NCI-H524 (cell line): ENCODE measurements around the gene AIFM3.
"Not testable (repeated sequence)": the region's sequence is repeated elsewhere in the genome, so short reads cannot be mapped to it uniquely, and the experiment has no call there.

Source experiments
- DNase-seq, 2 experiments: peaks; one replicate each; lab custom pipeline; 2025; lab: John Stamatoyannopoulos, UW

The AIFM3 gene

DNA sequence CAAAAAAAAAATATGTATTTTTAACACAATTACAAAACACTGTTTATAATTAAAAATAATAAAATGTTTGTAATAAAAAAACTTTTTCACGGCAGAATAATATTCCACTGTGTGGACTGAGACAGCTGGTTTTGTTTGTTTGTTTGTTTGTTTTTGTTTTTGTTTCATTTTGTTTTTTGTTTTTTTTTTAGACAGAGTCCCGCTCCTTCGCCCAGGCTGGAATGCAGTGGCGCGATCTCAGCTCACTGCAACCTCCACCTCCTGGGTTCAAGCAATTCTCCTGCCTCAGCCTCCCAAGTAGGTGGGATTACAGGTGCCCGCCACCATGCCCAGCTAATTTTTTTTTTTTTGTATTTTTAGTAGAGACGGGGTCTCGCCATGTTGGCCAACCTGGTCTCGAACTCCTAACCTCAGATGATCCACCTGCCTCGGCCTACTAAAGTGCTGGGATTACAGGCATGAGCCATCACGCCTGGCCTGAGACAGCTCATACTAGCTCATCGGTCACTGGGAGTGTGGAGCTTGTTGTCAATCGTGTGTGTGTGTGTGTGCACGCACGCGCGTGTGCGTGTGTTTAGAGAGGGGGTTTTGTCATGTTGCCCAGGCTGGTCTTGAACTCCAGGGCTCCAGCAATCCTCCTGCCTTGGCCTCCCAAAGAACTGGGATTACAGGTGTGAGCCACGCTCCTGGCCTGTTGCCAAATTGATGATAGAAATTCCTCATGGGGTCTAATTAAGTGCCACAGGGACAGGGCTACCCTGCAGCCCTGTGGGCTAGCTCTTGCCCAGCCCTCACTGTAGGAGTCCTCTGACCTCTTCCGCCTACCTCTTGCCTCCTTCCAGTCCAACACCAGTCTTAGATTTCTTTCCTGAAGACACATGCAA is 7.2 kb upstream of the AIFM3 start:
- DNase-seq, result no peak

DNA sequence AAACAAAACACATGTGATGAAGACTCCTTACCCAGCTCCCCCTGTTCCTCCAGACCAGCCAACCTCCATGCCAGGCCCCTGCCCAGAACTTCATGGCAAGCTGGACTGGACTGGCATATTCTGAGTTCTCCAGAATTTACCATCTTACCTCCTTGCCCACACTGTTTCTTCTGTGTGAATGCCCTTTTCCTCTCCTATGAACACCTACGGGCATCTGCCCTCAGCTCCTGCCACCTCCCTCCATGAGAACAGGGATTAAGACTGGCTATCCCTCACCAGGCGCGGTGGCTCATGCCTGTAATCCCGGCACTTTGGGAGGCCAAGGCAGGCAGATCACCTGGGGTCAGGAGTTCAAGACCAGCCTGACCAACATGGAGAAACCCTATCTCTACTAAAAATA is 6.4 kb upstream of the AIFM3 start:
- no peak for DNase-seq

DNA sequence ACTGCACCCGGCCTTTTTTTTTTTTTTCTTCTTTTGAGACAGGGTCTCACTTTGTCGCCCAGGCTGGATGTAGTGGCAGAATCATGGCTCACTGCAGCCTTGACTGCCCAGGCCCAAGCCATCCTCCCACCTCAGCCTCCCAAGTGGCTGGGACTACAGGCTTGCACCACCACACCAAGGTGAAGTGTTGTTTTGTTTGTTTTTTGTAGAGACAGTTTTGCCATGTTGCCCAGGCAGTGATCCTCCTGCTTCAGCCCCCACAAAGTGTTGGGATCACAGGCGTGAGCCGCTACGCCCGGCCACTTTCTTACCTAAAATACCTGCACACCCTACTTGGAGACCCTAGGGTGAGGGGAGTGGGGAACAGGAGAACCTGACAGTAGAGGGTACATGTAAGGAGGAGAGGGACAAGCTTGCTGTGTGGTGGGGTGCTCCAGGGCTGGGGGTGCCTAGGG is 4.5 kb upstream of the AIFM3 start:
- DNase-seq, result no peak

DNA sequence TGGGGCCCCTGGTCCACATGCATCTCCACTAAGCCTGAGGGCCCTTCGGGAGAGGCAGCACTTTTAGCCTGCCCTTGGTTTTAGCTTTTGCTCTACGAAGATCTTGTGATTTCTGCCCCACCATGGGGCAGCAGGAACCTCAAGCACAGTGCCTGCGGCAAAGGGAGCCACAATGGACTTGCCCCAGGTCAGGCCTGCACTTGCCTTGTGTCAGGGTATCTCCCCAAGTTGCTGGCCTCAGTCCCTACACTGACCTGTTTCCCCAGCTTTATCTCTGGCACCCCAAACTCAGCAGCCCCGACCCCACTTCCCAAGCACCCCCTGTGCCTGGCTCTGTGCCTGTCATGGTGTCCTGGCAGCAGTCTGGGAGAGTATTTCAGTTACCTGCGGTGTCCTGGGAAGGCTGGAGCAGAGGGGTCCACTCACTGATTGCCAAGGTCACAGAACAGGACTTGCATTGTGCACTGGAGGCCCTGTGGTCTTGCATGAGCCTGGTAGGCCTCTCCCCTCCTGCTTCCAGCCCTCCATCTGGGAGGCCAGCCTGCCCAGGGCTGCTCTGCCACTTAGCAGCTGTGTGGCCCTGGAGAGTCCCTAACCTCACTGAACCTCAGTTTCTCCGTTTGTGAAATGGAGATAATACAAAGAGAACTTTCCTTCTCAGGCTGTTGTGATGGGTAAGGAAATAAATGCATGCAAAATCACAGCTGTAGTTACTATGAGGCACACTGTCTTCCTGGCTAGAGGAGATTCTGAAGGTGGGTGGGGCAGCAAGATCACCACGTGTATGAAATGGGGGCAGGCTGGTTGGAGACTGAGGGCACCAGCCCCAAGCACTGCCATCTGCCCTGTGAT is 3.6 kb upstream of the AIFM3 start:
- no peak for DNase-seq

DNA sequence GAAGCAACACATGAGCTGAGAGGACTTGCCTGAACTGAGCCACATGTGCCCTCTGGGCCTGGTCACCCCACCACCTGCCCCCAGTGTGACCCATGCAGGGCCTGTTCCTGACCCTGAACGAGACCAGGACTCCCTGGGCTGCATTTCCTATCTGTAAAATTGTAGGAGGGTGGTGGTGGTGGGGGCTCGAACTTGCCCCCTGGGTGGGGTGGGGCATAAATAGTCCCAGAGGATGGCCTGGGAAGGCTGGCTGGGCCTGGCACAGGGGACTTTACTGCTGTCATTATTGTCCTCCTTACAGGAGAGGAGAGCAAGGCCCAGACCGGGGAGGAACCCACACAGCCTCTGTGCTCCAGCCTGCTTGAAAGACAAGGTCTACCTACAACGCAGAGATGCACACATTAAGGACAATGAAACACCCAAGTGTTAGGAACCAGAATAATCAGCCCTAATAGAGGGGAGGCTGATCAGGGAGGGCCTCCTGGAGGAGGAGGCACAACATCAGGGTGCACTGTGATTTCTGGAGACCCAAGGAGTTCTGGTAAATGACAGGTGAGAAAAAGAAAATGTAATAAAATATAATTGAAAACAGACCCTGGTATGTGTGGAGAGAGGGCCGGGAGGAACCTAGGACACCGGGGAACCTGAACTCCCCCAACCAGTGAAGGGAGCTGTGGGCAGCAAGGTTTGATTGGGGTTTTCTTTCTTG is 2.8 kb upstream of the AIFM3 start:
- DNase-seq, result no peak

DNA sequence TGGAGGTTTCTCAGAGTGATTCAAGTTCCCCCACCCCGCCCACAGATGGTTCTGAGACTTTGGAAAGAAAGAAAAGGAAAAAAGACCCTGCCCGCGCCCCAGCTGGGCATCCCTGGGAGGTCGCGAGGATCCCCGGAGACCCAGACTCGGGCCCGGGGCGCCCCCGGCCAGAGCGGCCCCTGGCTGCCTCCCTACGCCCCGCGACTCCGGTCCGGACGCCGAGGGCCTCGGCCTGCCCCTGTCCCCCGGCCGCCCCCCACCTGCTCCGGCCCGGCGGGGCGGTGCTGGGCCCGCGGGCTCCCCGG is 2.3 kb upstream of the AIFM3 start:
- no peak for DNase-seq

DNA sequence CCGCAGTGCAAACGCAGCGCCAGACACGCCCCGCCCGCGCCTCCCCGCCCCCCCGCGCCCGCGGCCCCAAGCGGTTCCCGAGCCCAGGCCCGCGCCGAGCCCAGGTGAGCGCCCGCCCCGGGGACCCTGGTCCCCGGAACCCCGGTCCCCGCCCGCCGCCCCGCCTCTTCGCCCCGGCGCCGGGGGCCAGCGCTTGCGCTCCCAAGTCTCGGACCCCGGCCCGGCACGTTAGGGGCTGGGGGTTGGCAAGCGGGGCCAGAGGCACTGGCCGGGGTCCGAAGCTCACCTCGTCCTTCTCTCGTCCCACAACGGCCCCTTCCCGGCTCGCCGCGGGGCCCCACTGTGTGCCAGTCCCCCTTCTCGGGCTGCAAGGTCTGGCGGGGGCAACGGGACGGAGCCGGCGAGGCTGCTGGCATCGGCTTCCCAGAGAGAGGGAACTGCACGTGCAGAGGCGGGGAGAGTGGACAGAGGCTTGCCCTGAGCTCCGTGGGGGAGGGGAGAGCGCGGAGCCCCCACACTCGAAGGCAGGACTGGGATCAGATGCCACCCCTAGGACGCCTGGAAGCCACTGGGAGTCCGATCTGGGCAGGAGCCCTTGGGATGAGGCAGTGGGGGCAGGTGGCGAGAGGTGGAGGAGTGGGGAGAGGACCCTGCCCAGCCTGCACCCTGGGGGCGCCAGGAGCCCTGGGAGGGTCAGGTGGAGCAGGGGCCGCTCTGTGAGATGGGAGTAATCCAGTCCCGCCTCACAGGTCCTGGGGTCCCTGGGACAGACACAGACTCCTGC is 1.8 kb upstream of the AIFM3 start:
- DNase-seq, result no peak

DNA sequence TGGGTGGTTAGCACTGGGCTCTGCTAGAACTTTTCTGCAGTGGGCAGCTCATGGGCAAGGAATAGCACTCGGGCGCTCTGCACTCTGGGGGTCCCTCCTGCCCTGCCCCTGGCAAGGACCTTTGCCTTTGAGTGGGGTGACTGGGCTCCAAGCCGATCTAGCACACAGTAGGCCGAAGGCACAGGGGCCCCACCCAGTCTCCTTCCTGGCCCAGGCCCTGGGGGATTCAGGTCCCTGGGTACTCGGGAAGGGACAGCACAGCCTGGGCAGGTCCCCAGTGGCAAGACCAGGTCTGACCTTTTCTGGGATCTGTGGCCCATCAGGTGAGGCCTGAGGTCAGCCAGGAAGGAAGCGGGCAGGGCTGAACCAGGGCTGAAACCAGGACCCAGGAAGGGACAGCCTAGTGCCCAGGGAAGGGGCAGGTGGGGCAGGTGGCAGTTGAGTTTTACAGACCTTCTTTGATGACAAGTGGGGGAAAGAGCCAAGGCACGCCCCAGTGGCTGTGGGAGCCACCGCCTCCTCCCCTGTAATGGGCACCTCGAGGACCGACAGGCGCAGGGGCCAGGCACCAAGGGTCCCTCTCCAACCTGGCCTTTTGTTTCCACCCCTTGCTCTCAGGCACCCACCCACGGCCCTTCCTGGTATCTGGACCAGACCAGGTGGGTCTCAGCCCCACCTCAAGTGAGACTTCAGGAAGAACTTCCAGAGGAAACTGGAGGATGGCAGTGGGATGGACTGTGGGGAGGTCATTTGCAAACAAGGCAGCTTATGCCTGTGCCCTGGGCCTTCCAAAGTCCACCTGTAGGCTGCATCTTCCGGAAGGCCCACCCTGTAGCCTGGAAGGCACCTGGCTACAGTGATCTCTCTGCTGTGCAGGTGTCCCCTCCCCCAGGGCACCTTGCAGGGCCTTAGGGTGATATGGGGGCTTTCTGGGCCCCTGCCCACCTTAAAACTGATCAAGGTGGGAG is 883 bp upstream of the AIFM3 start:
- DNase-seq, result no peak

DNA sequence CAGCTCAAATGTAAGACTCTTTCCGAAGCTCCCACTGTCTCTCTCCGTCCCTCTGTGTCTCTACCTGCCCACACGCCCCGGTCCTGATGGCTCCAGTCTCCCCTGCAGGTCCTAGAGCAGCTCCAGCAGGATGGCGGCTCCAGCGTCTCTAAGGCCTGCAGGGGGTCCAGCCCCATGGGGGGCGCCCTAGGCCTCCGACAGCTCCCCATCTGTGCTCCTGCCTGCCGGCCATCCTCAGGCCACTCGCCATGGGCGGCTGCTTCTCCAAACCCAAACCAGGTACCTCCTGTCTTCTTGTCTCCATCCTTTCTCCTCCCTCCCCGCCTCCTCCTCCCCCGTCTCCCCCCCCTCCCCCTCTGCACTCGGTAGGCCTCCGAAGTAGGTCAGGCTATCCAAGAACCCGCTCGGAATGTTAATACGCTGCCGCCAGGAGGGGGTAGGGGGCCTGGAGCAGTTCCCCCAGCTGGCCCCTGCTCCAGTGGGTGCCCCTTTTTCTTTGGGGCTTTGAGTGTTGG is 699 bp downstream of the AIFM3 start:
- no peak for DNase-seq

DNA sequence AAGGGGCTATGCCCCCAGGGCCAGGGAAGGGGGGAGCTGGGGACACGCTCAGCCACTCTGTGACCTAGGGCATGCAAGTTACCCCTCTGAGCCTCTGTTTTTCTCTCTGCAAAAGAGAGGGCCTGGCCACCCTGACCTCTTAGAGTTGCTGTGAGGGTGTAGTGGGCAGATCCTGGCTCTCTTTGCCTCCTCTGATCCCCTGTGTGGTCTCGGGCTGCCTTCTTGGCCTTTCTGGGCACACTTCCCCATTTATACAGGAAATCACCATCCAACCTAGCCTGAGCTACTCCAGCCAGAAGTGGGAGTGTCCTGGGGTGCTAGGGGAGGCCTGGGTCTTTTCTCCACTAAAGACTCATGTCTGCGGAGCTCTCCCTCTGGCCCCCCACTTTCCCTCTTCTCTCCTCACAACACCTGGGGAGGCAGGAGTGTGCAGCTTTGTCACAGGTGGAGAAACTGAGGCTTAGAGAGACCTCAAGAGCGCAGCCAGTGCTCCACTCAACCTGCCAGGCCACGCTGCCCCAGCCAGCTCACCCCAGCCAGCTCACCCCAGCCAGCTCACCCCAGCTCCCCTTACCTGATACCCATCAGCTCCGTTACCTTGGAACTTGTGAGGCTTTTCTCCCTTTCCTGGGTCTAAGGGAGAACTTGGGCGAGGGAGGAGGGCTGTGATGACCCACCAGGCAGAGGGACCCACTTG is 1.4 kb downstream of the AIFM3 start:
- DNase-seq, result no peak

DNA sequence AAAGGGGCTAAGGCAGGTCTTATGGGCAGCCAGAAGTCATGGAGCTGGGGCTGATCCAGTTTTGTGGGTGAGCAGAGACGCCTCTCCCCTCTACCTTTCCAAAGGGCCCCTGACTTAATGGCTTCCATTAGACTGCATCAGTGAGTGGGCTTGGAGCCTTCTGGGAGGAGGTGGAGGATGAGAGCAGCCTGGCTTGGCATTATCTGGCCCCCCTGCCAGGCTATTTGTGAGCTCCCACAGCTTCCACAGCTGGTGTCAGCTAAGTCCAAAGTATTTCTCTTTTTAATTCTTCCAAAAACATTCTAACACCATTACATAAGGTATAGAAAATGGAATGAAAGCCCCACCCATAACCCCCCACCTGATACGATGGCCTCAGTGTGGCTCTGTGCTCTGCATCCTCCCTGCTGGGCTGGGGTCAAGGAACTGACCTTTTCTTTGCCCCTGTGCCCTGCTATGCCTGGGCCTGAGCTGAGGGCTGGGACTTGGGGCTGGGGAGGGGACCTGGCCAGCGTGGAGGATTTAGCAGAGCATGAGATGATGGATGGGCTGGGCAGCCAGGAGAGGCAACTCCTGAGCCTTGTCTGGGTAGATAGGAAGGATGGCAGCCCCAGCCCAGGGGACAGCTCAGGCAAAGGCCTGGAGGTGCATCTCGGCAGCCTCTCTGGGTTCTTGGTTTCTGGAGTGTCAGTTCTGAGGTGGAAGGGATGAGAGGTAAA is 4.0 kb downstream of the AIFM3 start:
- no peak for DNase-seq

DNA sequence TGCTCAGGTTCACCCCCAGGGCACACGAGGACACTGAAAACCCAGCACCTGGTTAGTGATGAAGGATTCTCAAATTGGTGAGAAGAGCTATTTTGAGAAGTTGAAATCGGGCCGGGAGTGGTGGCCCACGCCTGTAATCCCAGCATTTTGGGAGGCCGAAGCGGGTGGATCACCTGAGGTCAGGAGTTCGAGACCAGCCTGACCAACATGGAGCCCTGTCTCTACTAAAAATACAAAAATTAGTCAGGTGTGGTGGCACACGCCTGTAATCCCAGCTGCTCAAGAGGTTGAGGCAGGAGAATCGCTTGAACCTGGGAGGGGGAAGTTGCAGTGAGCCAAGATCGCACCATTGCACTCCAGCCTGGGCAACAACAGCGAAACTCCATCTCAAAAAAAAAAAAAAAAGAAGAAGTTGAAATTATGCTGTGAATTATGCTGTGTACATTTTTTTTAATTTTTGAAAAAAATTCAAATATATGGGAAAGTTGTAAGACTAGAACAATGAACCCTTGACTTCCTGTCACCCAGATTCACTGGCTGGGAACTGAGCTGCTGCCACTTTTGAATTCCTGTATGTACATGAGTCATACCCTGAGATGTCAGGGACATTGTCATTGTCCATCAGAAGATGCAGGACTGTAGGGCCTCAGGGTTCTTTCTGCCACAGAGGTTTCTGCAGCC is 5.1 kb downstream of the AIFM3 start:
- DNase-seq, result not testable (repeated sequence)

DNA sequence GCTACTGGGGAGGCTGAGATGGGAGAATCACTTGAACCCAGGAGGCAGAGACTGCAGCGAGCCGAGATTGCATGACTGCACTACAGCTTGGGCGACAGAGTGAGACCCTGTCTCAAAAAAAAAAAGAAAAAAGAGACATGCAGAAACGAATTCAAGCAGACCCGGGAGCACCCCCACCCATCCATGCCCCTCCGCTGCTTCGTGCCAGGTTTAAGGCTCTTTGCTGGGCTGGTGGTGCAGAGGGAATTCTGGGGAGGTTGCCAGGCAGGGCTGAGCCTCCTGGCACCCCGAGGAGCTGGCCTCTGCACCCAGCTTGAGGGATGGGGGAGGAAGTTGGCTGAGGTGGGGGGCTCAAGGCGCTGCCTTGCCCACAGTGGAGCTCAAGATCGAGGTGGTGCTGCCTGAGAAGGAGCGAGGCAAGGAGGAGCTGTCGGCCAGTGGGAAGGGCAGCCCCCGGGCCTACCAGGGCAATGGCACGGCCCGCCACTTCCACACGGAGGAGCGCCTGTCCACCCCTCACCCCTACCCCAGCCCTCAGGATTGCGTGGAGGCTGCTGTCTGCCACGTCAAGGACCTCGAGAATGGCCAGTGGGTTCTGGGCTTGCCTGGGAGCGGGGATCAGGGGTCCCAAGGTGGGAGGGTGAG is 6.0 kb downstream of the AIFM3 start:
- DNase-seq, result no peak

DNA sequence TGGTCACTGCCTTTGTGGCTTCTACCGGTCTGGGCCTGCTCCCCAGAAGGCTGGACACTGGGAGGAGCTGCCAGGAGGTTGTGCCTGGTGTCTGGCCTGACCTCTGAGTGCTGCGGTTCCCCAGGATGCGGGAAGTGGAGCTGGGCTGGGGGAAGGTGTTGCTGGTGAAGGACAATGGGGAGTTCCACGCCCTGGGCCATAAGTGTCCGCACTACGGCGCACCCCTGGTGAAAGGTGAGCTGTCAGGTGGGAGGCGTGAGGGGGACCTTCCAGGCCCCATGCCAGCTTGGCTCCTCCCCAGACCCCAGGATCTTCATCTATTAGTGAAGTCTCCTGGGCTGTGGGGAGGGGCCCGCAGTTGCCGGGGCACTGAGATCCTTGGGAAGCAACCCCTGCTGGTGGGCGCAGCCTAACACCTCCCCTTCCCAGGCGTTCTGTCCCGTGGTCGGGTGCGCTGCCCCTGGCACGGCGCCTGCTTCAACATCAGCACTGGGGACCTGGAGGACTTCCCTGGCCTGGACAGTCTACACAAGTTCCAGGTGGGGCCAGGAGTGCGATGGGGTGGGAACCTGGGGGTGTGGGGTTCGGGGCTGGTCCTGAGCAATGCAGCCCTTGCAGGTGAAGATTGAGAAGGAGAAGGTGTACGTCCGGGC is 6.7 kb downstream of the AIFM3 start:
- DNase-seq, result no peak

DNA sequence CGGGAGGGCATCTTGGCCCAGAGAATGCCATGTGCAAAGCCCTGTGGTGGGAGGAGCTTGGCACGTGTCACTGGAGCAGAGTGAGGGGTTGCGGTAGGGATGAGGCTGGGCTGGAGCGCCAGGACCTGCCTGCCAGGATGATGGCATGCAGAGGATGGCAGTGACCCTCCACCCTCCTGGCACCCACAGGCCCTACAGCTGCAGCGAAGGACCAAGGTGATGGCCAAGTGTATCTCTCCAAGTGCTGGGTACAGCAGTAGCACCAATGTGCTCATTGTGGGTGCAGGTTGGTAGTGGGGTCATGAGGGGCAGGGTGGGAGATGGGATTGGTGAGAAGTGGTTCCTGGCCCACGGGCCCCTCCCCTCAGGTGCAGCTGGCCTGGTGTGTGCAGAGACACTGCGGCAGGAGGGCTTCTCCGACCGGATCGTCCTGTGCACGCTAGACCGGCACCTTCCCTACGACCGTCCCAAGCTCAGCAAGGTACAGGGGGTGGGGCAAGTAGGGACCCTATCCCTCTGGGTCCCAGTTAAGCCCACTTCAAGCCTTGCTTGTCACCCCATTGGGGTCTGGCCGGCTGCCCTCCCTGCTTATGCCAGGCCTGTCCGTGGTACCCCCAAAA is 7.4 kb downstream of the AIFM3 start:
- no peak for DNase-seq

DNA sequence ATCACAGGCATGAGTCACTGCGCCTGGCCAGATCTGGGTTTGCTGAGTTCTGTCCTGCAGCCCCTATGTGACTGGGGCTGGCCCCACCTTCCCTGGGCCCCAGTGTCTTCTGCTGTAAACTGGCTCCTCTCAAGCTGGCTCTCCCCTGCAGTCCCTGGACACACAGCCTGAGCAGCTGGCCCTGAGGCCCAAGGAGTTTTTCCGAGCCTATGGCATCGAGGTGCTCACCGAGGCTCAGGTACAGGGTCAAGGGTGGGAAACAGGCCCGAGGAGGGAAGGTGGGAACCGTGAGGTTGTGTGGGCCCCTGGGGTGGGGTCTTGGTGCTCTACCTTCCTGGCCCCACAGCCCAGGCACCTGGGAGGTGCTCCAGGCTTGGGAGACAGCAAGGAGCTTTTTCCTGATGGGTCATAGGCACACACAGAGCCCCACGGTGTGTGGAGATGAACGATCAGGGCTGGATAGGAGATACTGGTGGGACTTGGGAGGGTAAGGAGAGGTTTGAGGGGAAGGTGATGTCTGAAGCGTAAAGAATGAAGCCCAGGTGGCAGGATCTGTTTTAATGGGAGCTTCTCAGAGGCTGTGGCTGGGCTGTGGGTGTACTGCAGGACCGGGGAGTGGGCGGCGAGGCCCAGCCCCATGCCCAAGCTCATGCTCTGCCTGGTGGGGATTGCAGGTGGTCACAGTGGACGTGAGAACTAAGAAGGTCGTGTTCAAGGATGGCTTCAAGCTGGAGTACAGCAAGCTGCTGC is 8.7 kb downstream of the AIFM3 start:
- DNase-seq, result no peak
